C4-2B (cell line): Measurements from ENCODE around the gene STK35.
A peak's percentile ranks its signal among the peaks of the same experiment; 100 is the strongest.

Source experiments
- H3K27ac ChIP-seq: fragments of 450-650 bp; 2 replicates; pipeline ENCODE4 v1.5.1; 2017
- ZFX ChIP-seq: fragments of 450-650 bp; IDR thresholded peaks from 2 replicates; pipeline ENCODE4 v1.6.1; 2017
- TF ChIP-seq, protein P1 (sequence below): fragments of 450-650 bp; conservative IDR thresholded peaks from 2 replicates; pipeline ENCODE4 v1.5.1; 2017; ENCODE audit warnings: mild to moderate bottlenecking

STK35 gene

DNA sequence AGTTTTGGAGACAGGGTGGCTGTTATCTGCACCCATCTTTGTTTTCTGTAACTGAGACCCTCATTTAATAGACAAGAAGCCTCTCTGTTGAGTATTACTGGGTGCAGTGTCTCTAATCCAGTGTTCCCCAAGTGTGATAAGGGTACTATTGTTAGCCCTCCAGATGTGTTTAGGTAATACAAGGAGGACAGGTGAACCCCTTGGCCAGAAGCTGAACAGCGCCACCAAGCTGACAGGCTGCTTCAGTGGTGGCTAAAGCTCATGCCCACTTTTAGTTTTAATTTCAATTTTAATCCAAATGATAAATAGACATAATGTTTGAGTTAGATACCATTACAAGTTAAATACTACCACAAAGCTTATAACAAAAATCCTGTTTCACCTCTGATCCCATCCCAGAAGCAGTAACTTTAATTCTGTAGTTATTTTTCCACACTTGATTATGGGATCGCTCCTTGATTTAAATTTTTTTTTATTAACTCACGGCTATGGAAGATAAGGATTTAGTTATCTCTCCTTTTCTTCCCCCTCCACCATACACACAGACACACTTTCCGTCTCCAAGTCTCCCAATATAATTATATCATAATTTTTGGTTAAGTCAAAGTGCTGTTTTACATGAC is 8.4 kb upstream of the STK35 start:
- H3K27ac ChIP-seq, result no peak overlapping the region
- TF ChIP-seq, protein P1, sequence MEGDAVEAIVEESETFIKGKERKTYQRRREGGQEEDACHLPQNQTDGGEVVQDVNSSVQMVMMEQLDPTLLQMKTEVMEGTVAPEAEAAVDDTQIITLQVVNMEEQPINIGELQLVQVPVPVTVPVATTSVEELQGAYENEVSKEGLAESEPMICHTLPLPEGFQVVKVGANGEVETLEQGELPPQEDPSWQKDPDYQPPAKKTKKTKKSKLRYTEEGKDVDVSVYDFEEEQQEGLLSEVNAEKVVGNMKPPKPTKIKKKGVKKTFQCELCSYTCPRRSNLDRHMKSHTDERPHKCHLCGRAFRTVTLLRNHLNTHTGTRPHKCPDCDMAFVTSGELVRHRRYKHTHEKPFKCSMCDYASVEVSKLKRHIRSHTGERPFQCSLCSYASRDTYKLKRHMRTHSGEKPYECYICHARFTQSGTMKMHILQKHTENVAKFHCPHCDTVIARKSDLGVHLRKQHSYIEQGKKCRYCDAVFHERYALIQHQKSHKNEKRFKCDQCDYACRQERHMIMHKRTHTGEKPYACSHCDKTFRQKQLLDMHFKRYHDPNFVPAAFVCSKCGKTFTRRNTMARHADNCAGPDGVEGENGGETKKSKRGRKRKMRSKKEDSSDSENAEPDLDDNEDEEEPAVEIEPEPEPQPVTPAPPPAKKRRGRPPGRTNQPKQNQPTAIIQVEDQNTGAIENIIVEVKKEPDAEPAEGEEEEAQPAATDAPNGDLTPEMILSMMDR, result peak; percentile 77
- TF ChIP-seq ZFX, result no peak

DNA sequence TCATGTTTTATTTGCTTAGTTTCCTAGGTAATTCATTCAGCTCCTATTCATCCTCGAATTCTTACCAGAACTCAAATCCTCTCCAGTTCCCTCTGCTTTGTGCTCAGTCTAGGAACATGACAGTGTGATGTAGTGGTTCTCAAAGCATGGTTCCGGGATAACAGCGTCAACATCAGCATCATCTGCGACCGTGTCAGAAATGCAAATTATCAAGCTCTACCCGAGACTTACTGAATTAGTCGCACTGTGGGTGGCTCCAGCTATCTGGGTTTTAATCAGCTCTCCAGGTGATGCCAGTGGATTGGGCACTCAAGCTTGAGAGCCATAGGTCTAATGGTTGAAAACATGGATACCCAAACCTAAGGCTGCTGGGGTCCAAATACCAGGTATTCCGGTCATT is 7.7 kb upstream of the STK35 start:
- TF ChIP-seq, protein P1, result no peak
- no peak for TF ChIP-seq ZFX
- H3K27ac ChIP-seq, result no peak overlapping the region

DNA sequence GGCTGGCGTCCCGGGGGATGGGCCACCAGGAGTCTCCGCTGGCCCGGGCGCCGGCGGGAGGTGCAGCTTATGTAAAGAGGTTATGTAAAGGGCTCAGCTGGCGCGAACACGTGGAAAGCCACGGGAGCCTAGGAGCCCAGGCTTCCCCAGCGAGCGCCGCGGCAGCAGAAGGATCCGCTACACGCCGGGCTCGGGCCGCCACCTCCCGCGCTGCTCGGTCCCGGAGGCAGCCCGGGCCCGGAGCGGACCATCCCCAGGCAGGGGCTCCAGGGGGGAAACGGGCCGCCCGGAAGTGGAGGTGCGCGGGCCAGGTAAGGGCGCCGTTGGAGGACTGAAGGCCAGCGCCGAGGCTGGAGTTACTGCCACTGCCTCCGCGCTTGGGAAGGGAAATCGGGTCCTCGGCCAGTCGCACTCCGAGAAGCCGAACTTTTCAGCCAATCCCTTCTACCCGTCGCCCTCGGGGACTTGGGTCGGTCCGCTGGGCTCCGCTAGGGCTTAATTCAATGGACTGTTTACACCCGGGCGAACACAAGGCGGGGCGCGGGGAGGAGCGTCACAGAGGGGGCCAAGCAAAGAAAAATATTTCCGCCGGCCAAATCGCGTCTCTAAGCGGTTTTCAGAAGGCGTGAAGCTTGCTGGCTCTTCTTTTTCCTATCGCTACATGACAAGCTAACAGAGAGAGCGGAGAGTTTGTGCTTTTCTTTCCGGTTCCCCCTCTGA is 398 bp downstream of the STK35 start:
- TF ChIP-seq, protein P1, result no peak
- TF ChIP-seq ZFX, result peak; percentile 32
- H3K27ac ChIP-seq, result peak overlapping the region; percentile 97

DNA sequence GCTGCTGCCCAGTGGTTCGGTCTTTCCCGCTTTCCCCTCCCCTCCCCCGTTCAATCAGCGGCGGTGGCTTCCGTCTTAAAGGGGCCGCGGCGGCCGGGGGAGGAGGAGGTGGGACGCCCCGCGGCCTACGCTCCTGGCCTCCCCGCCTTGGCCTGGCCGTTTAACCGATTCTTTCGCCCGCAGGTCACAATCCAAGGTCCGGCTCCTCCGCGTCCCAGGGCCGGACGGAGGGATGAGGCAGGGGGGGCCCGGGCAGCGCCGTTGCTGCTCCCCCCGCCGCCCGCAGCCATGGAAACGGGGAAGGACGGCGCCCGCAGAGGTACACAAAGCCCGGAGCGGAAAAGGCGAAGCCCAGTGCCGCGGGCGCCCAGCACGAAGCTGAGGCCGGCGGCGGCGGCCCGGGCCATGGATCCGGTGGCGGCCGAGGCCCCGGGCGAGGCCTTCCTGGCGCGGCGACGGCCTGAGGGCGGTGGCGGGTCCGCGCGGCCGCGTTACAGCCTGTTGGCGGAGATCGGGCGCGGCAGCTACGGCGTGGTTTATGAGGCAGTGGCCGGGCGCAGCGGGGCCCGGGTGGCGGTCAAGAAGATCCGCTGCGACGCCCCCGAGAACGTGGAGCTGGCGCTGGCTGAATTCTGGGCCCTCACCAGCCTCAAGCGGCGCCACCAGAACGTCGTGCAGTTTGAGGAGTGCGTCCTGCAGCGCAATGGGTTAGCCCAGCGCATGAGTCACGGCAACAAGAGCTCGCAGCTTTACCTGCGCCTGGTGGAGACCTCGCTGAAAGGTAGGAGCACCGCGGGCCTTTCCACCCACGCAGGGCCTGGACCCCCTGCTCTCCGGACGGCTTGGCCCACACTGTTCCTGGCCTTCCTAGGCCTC is 1.2 kb downstream of the STK35 start:
- TF ChIP-seq, protein P1, result no peak
- peak; percentile 97 for TF ChIP-seq ZFX
- peak overlapping the region; percentile 97 for H3K27ac ChIP-seq

DNA sequence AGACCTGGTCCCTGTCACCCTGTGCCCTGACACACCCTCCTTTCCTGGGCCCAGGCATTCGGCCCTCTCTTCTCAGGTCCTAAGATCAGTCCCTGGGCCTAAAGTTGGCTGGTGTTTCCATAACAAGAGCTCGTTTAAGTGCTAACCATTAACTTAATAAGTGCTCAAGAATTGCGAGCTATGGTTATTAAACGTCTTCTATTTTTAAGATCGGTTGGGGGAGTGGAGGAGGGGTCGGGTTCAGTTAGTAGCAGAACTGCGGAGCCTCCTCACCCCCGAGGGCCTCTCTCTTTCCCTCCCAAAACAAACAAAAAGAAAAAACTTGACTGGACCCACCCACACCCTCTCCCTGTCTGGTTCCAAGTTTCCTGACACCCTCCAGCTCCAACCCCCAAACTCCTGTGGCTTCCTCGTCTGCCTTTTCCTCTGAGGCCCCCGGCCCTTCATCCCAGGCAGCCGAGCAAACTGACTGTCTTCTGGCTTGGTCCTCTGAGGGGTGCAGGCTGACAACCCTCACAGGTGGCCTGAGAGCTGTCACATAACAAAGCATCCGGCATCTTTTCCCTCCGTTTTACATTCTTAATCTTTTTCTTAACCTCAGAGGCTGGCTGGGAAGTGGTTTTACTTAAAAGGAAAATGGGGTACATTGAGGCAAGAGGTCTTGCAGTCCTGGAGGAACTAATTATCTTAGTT is 2.0 kb downstream of the STK35 start:
- no peak for TF ChIP-seq ZFX
- TF ChIP-seq, protein P1, result no peak
- peak overlapping the region; percentile 97 for H3K27ac ChIP-seq

DNA sequence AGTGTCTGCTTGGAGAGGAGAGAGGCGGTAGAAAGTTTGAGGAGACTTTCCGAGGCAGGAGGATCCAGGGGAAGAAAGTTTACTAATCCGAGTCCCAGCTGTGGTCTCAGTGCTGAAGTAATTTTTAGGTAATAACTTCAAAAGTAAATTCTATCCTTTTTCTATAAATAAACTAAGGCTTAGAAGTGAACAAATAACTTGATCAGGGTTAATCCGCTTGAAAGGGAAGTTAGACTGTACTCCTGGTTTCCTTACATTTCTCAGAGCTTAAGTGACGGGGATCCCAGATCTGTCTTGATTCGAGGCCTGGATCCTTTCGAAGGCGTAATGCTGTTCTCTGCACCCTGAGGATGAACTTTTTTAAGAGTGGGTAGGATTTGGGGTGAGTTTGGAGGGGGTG is 2.6 kb downstream of the STK35 start:
- H3K27ac ChIP-seq, result no peak overlapping the region; the same call in 1 of the 2 replicates
- TF ChIP-seq, protein P1, result no peak
- TF ChIP-seq ZFX, result no peak
